GM19452 (cell line): ENCODE results near the gene RAB17.

Experiments
- ATAC-seq: cut with Tn5 transposase; IDR thresholded peaks from one replicate; pipeline ENCODE4 v1.9.1; 2021; ENCODE audit not compliant: unreplicated experiment

Gene RAB17

DNA sequence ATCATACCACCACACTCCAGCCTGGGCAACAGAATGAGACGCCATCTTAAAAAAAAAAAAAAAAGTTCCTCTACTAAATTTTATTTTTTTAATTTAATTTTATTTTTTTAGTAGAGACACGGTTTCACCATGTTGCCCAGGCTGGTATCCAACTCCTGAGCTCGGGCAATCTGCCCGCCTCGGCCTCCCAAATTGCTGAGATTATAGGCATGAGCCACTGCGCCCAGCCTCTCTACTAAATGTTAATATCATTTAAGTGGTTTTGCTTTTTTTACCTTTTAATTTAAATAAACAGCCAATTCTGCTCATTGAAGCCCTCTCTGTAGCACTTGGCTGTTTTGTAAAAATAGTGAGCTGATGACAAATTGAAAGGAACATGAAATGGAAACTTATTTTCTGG, 9.2 kb downstream of the RAB17 start:
- ATAC-seq, result no peak

GRCh38 chr2:237577956-237578870, 12.3 kb downstream of the RAB17 start:
- no peak for ATAC-seq

- no peak for ATAC-seq
These were observed 13.1 kb downstream of the RAB17 start for GRCh38 chr2:237577458-237577857.

- no peak for ATAC-seq
These were observed 13.6 kb downstream of the RAB17 start for GRCh38 chr2:237576974-237577373.

DNA sequence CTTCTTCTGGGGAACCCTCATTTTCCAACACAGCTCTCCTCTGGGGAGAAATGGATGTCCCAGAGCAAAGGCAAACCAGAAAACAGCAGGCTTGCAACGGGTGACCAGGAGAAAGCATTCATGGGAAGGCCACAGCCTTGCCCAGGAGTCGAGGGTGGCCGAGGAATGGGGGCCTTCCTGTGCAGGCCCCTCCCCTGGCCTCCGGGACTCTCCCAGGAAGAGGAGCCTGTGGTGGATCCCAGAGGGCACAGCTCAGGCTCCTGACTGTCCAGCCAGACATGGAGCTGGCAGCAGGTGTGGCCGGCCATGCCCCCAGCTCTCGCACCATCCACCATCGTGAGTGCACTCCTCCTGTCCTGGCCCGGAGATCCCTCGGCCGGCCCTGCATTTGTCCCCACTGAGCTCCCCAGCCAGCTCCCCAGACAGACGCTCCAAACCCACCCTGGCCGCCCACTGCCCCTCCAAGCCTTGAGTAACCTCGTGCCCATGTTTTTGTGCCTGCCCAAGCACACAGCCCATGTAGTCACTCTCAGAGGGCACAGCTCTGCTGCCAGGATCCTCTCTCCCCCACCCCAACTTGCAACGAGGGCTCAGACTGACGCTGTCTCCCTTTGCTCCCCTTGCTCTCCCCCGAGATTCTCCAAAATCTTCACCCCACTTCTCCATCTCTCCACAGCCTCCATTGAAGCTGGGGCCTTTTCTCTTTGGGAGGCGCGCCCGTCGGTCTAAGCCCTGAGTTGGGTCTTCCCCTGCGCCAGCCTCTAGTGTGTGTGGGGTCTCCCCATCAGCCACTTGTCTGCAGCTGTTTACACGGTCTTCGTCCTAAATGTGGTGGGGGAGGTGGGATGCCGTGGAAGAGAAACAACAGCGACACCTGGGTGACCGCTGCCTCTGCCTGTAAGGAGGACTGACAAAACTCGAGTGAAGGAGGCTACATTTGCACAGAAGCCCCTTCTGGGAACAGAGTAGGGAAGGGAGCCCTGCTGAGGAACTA, 14.4 kb downstream of the RAB17 start:
- ATAC-seq, result no peak

- ATAC-seq, result no peak
These were observed 15.4 kb downstream of the RAB17 start for GRCh38 chr2:237574894-237575868.

DNA sequence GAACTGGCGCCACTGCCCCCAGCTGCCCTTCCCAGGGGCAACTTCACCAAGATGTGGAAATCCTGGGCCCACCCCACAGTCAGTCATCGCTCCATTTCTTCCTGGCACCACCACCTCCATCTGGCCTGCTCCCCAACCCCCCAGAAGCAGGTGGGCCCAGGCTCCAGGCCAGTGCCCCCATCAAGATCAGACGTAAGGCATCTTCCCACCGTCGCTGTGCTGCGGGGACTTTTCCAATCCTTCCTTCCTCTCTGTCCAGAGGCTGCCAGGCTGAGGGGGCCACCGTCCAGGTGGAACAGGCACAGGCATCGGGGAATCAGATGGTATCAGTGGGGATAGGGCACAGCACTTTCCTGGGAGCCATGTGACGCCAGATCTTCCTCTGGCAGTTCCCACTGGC, 16.1 kb downstream of the RAB17 start:
- ATAC-seq, result no peak

GRCh38 chr2:237573721-237574415, 16.7 kb downstream of the RAB17 start:
- no peak for ATAC-seq

DNA sequence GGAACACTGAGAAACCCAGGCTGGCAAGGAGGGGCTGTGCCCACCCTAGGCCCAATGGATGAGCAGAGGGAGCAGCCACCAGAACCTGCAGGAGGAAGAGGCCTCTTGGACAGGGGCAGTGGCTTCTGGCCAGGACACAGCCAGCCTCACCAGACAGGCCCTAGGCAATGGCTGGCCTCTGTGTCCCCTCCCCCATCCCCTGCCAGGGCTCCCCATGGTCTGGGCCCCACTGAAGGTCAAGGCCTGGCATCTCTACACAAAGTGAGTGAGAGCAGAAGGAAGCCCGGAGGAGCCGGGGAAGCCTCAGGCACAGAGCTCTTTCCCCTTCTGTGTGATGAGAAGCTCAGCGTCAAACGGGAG, 17.8 kb downstream of the RAB17 start:
- no peak for ATAC-seq

DNA sequence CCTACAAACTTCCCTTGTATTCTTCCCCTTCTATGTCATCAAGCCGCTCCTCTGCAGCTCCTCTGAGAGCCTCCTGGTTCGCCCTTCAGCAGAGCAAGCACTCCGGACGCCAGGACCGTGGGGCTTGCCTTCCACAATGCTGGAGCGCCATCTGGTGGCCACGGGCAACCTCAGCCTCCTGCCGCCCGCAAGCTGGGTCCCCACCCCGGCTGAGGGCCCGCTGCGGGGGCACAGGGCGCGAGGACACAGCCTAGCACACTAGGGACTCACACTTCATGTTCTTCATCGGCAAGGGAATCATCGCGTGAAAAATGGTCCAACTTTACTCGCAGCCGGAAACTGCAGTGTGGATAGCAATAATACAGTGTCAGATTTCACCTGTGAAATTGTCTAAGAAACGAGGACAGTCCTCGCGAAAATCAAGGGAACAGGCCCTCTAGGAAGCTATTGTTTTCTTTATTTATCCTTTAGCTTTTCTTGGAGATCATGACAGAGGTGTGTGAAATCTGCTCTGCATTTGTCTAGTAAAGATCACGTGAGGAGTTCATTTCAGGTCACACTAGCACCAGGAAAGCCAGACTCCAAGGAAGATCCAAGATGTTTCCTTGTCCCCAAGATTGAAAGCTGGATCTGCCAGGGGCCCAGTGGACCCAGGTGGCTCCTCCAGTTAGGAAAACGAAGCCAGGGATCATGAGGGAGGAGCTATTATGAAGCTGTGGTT, 18.4 kb downstream of the RAB17 start:
- ATAC-seq, result peak; percentile 80

DNA sequence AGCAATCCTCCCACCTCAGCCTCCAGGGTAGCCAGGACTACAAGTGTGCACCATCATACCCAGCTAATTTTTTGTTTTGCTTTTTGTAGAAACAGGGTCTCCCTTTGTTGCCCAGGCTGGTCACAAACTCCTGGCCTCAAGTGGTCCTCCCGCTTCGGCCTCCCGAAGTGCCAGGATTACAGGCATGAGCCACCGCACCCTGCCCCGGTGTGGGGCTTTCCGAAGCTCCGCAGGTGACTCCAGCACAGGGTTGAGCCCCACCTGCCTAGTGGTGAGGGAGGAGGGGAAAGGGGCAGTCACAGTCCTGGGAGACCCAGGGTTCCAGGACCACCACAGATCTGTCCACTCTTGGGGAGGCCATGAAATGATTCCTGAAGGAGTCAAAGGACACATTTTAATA, 19.0 kb downstream of the RAB17 start:
- ATAC-seq, result no peak

- ATAC-seq, result no peak
These were observed 19.7 kb downstream of the RAB17 start for GRCh38 chr2:237570776-237571335.

- ATAC-seq, result no peak
These were observed 20.6 kb downstream of the RAB17 start for GRCh38 chr2:237569896-237570295.

GRCh38 chr2:237569041-237569440, 21.5 kb downstream of the RAB17 start:
- no peak for ATAC-seq

DNA sequence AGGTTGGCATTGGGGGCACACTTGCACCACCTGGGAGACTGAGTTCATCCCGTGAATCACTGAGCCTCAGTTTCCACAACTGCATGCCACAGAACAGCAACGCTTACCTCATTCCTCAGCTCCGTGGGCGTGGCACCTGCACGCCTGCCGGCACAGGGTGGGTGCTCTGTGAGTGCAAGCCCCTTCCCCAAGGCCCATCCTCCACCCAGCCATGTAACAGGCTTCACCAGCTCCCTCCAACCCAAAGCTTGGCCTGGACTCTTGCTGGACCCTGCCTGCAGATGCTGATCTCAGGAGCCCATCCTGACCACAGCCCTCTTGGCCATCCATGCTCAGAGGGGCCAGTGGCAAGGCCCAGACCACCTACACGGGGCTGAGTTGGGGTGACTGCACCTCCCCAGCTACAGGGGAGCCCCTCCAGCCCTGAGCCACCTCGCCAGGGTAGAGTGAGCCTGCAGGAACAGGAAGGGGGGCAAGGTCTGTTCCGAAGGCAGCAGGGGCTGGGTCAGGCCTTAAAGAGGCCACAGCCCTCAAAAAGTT, 22.3 kb downstream of the RAB17 start:
- no peak for ATAC-seq

DNA sequence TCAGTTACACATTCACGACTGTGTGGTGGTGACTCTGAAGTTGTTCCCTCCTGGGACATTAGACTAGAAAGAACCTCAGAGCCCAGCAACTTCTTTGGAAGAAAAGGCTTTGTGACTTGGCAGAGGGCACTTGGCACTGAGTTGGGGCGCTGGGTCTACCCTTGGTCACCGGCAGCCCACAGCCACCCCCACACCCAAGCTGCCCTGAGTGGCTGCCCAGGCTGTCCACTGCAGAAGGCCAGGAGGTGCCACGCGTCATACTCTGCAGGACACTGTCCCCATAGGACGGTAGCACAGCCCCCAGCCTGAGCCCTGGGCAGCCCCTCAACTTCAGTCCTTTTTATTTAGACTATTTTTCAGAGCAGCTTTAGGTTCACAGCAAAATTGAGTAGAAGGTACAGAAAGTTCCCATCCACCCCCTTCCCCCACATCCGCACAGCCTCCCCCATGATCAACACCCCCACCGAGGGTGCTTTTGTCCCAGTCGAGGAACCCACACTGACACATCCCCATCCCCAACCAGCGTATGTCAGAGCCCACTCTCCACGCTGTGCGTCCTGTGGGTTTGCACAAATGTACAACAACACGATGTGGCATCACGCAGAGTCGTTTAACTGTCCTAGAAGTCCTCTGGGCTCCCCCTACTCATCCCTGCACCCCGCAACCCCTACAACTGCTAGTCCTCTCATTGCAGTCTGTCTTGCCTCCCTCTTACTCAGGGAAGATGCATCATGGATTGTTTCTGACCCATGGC, 23.1 kb downstream of the RAB17 start:
- no peak for ATAC-seq

- no peak for ATAC-seq
These were observed 23.9 kb downstream of the RAB17 start, which contains the start of gene PRLH for GRCh38 chr2:237566401-237567235. PRLH (plus strand) TSS chr2:237566574; CDS start chr2:237566574, 0 bp downstream.
